ENCODE results near the gene DNM3.

Gene DNM3

GRCh38 chr1:172254521-172255222 is 413.4 kb downstream of the DNM3 start:
- no peak for DNase-seq

DNA sequence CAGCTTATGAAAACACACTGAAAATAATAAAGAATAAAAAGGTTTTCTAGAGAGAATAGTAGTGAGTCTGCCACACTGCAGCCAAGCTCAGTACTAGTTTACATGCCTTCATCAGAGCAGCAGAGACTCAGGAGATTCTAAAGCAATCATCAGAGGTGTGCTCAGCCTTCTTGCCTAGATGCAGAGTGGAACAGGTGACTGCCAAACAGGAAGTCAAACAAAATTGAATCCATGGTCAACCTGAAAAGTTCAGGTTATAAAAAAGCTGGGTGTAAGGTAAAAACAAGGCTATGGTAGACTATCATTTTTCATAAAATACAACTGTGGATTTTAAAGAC is 413.9 kb downstream of the DNM3 start:
- no peak for DNase-seq

GRCh38 chr1:172265905-172266304 is 424.6 kb downstream of the DNM3 start:
- DNase-seq, result no peak

DNA sequence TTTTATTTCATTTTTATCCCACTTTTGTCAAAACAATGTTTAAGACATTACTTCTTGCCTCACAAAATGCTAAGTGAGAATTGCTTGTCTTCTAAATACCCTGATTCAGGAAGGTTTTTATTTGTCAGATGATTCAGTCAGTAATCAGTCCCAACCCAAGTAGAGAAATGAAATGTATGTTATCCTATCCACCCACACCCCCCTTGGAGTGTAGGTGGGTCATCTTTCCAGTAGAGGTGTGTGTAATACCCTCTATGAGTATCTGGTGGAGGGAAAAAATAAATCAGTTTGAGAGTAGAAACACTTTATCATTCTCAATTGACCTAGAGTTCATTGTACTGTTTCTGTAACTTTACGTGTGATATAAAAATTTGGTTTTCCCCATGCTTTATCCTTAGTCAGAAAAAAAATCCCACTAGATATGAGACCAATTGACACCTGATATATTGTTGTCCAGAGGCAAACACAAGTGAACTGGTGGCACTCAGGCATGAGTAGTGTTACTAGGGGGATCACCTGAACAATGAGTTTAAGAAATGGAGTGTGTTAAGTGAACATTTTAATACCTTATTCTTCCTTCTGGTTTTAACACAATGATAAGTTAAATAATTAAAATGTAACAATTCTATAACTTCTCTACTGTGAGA is 425.4 kb downstream of the DNM3 start:
- DNase-seq, result no peak

DNA sequence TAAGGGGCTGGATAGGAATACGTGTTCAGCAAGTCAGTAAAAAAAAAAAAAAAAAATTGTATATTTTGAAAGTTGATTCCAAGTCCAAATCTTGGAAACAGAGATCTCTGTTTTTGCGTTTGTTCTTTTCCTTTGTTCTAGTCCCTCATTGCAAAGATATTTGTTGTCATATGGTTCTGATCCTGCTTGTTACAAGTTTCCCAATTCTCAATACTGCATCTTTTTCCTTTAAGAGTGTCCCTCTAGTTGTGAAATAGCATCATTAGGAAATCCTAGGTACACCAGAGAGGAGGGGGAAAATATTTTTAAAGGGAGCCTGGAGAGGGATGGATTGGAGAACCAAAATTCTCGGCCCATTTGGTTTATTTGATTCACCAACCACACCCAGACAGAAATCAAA is 426.9 kb downstream of the DNM3 start:
- no peak for DNase-seq

- no peak for DNase-seq
These were observed 427.8 kb downstream of the DNM3 start for GRCh38 chr1:172269084-172269483.

- DNase-seq, result no peak
These were observed 428.3 kb downstream of the DNM3 start for GRCh38 chr1:172269644-172270043.

DNA sequence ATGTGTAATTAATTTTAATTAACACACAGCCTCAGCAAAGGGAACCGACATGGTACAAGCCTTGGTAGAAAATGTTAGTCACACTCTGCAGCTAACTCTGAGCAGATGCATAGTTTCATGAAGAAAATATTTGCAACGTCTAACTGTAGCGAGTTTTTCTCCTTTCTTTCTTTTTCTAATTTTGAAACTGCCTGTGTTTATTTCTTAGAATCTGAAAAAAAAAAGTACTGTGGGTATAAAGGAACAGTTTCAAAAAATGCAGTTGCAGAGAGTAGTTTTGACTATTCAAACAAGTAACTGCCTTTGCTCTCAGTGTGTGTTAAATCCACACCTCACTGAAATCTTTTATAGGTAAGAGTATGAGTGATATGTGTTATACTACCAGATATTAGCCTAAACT is 429.3 kb downstream of the DNM3 start:
- DNase-seq, result no peak

DNA sequence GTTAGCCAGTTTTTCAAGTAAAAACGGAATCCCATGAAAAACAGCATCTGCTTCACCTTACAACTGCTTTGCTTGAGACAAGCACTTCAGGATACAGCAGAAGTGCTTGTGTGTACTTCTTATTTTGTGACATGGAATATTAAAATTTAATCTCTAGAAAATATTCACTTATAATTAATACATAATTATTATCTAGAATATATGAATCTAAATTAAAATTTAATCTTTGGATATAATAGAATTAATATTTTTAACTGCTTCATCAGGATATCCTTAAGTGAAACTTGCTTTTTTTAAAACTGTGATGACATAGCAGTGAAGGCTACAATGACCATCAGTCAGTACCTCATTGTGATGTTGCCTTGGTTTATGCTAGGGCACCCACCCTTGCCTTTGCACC is 430.8 kb downstream of the DNM3 start:
- no peak for DNase-seq

- no peak for DNase-seq
These were observed 432.5 kb downstream of the DNM3 start for GRCh38 chr1:172273647-172274396.

DNA sequence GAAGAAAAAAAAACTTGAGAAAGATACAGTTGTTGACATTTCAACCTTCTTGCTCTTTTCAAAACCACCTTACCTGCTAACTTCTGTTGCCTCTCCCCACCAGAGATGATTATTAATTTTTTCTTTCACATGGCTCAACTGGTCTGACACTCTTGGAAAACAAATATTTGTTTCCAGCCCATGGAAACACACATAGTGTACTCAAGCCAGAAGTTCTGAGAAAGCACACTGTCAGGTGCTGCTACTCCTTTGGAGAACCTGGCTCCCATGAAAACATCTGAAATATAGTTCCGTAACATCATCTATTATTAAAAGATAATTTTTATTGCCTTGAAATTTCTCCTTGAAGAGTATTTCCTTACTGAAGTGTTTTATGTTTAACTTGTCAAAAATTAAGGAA is 434.2 kb downstream of the DNM3 start:
- DNase-seq, result no peak

- DNase-seq, result no peak
These were observed 435.0 kb downstream of the DNM3 start for GRCh38 chr1:172276120-172276818.

GRCh38 chr1:172277275-172277674 is 436.0 kb downstream of the DNM3 start:
- no peak for DNase-seq

- DNase-seq, result no peak
These were observed 436.7 kb downstream of the DNM3 start for GRCh38 chr1:172277989-172278388.

DNA sequence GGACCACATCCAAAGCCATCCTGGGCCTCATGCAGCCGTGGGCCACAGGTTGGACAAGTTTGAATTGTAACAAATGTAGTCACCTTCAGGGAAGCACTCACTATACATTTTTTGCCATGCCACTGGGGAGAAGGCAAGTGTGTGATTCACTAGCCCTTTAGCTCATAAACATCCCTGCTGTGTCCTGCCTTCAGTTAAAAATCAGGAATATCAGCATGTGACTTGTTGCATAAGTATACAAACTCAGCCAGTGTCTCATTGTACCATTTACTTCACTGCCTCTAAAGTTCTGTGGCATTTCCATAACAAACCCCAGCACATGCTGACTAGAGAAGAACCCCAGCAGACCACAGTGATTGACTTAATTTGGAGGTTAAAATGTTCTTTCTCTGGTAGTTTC is 437.2 kb downstream of the DNM3 start:
- no peak for DNase-seq

DNA sequence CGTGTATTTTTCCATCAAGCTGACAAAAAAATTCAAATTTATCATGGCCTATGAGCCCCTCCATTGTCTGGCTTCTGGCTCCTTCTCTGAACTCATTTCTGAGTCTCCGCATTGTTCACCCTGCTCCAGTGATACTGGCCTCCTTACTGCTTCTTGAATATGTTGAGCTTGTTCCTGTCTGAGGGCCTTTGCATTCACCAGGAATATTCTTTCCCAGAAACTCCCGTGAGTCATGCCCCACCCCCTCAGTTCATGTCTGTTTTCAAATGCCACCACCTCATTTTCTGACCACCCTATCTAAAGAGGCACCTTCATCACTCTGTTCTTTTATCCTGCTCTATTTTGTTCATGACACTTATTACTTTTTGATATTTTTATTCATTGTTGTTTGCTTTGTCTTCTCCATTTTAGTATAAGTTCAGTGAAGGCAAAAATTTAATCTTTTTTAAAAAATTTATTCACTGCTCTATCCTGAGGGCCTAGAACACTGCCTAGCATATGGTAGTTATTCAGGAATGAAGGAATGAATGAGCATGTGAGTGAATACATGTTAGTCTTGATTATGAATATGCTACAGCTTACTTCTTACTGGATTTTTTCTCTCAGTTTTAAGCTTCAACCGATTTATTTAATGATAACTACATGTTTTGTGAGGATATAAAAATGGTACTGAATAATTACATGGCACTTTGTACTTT is 438.8 kb downstream of the DNM3 start:
- DNase-seq, result no peak

GRCh38 chr1:172283766-172284165 is 442.5 kb downstream of the DNM3 start:
- DNase-seq, result no peak

- no peak for DNase-seq
These were observed 445.4 kb downstream of the DNM3 start for GRCh38 chr1:172286629-172287076.

DNA sequence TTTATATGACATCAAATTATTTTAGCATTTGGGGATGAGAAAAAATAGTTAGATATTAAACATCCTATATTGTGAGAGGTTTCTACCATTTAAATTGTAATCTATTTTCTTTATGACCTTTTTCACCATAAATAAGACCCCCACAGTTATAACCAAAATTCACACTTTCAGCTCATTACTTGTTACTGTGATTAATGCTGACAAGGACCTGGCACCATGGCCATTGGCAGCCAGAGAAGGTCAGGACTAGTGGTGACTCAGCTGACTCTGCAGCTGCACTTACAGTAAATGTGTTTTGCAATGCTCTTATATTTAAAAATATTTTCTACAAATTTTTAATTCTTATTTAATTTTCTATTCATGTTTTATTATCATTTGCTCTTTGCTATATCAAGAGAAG is 445.9 kb downstream of the DNM3 start:
- no peak for DNase-seq

- no peak for DNase-seq
These were observed 447.3 kb downstream of the DNM3 start for GRCh38 chr1:172288581-172288980.

DNA sequence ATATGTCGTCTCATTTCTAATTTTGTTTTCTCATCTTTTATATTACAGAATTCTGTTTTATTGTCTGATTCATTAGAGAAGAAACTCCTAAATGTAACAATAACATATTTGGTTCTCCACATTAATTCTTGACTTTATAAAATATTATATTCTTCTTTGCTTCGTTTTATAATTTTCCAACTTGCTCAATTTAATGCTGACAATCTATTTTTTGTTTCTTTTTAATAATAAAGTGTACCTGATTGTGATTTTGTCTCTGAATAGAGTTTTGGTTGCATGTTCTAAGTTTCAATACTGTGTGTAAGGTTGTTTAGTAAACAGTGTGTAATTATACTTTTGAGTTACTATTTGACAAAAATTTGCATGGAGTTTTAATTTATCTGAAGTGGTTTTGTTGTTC is 448.1 kb downstream of the DNM3 start:
- DNase-seq, result no peak

DNA sequence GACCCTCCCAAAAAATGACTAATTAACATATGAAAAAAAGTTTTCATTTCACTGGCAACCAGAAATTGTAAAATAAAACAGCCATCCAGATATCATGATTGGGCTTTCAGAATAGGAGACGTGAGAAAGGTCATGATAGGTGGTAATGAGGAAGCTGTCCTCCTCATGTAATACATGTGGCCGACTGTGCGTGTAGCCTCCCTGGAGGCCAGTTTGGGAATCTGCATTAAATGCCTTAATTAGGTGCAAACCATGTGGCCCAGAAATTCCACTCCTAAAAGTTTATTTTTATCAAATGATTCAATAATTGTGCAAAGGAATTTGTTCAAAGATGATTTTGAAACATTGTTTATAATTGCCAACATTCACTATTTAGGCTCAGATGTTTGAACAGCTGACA is 451.5 kb downstream of the DNM3 start:
- no peak for DNase-seq

DNA sequence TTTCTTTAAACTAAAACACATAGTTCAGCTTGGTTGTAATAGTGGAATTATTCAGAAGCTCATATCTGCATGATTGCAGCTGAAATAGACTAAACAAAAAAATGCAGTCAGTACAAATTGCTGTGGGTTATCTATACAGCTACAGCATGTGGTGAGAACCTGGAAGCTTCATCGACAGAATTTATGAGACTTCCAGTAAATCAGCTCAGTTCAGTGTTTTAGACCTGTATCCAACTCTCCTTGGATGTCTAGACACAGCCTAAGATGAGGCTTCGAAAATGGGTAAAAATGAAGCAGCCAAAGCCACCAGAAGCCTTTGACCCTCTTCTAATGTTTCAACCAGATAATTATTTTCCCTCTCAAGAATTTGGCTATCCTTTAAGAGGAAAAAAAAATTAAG is 452.1 kb downstream of the DNM3 start:
- DNase-seq, result no peak

Measured in NCI-H1436 (cell line).